ENCODE data around the gene DCST2.

The DCST2 gene

GRCh38 chr1:155033524-155033923 is at the start of gene DCST2, which contains the start of gene DCST1:
Gene DCST2, minus strand, starts transcription at chr1:155033781. Its CDS starts 80 bp downstream, at chr1:155033701.
Gene DCST1, plus strand, starts transcription at chr1:155033824. Its CDS starts 213 bp downstream, at chr1:155034037.
- DNase-seq (ENCODE audit: low read depth): no peak

GRCh38 chr1:155083052-155083541 is 49.5 kb upstream of the DCST2 start:
- DNase-seq (ENCODE audit: low read depth): no peak

- no peak for DNase-seq (ENCODE audit: low read depth)
Observed at GRCh38 chr1:155082301-155083051, 48.9 kb upstream of the DCST2 start.

GRCh38 chr1:155081472-155082300 is 48.1 kb upstream of the DCST2 start:
- no peak for DNase-seq (ENCODE audit: low read depth)

GRCh38 chr1:155080312-155081228 is 47.0 kb upstream of the DCST2 start:
- no peak for DNase-seq (ENCODE audit: low read depth)

- DNase-seq (ENCODE audit: low read depth): no peak
Observed at GRCh38 chr1:155079487-155080311, 46.1 kb upstream of the DCST2 start.

- DNase-seq (ENCODE audit: low read depth): no peak
Observed at GRCh38 chr1:155079210-155079486, 45.6 kb upstream of the DCST2 start.

- DNase-seq (ENCODE audit: low read depth): peak; percentile 55
Observed at GRCh38 chr1:155078469-155079209, 45.1 kb upstream of the DCST2 start, which contains the start of gene EFNA3. Gene EFNA3, plus strand, starts transcription at chr1:155078837. Its CDS starts 105 bp downstream, at chr1:155078942.

GRCh38 chr1:155077758-155078445 is 44.3 kb upstream of the DCST2 start:
- DNase-seq (ENCODE audit: low read depth): no peak

GRCh38 chr1:155077346-155077745 is 43.8 kb upstream of the DCST2 start:
- DNase-seq (ENCODE audit: low read depth): no peak

- no peak for DNase-seq (ENCODE audit: low read depth)
Observed at GRCh38 chr1:155076371-155076770, 42.8 kb upstream of the DCST2 start.

- no peak for DNase-seq (ENCODE audit: low read depth)
Observed at GRCh38 chr1:155075535-155075934, 42.0 kb upstream of the DCST2 start.

- no peak for DNase-seq (ENCODE audit: low read depth)
Observed at GRCh38 chr1:155073377-155074242, 40.0 kb upstream of the DCST2 start.

GRCh38 chr1:155072531-155073289 is 39.1 kb upstream of the DCST2 start:
- DNase-seq (ENCODE audit: low read depth): no peak

- no peak for DNase-seq (ENCODE audit: low read depth)
Observed at GRCh38 chr1:155071701-155072100, 38.1 kb upstream of the DCST2 start.

- peak; percentile 67 for DNase-seq (ENCODE audit: low read depth)
Observed at GRCh38 chr1:155070721-155071569, 37.4 kb upstream of the DCST2 start.

- DNase-seq (ENCODE audit: low read depth): no peak
Observed at GRCh38 chr1:155070158-155070621, 36.6 kb upstream of the DCST2 start.

Data from activated T-cell treated with anti-CD3 and anti-CD28 coated beads for 1 hour (primary cell).